ENCODE data around the gene IFT25. TPM values are rescaled to one million over a fixed set of nuclear protein-coding genes. Genes with fewer than 3 reads are reported as not detected.

Gene IFT25
- total RNA-seq, 3 donors from 2014 or later: 20.8 to 27.7 (median 23.3) TPM

GRCh38 chr1:53984726-53985125 is 39.2 kb upstream of the IFT25 start:
- Histone ChIP-seq H3K36me3 (no peaks in the 10 kb centered on the region), H3K9me3 (no peaks in the 10 kb centered on the region), H3K27me3 (no peaks in the 10 kb centered on the region), H3K27ac (no peak overlapping the region), H3K4me3 (no peak overlapping the region), H3K4me1 (no peaks in the 10 kb centered on the region)
- TF ChIP-seq CTCF (IDR thresholded peaks at IDR 0.05) (no peak), POLR2A (IDR thresholded peaks at IDR 0.05) (no peak), POLR2AphosphoS5 (IDR thresholded peaks at IDR 0.05) (no peak)
- intact Hi-C loops (cut with DNase I; ENCODE audit: low total_unique reads): loop anchor here (5.0 kb wide), 1 partner anchor 182 kb away; no protein-coding TSS in a partner anchor
- DNase-seq (ENCODE audit: low spot score in 2 of 2): no peak

GRCh38 chr1:53982763-53983104 is 37.2 kb upstream of the IFT25 start:
- no peaks in the 10 kb centered on the region for H3K36me3 ChIP-seq
- TF ChIP-seq POLR2AphosphoS5 (IDR thresholded peaks at IDR 0.05) (no peak), POLR2A (IDR thresholded peaks at IDR 0.05) (no peak), CTCF (IDR thresholded peaks at IDR 0.05) (no peak)
- peak overlapping the region; percentile 48 to 71 for H3K27ac ChIP-seq
- H3K27me3 ChIP-seq: no peaks in the 10 kb centered on the region
- H3K9me3 ChIP-seq: no peaks in the 10 kb centered on the region
- no peak for DNase-seq (ENCODE audit: low spot score in 2 of 2)
- H3K4me1 ChIP-seq: no peaks in the 10 kb centered on the region
- intact Hi-C loops (cut with DNase I; ENCODE audit: low total_unique reads): no loop called here
- peak overlapping the region; percentile 36 to 61 (median 48) for H3K4me3 ChIP-seq

- no peaks in the 10 kb centered on the region for H3K9me3 ChIP-seq
- no peak for TF ChIP-seq POLR2A (IDR thresholded peaks at IDR 0.05)
- TF ChIP-seq POLR2AphosphoS5 (IDR thresholded peaks at IDR 0.05): peak in 1 of 3 donors; percentile 15
- intact Hi-C loops (cut with DNase I; ENCODE audit: low total_unique reads): no loop called here
- peak overlapping the region; percentile 36 to 61 (median 48) for H3K4me3 ChIP-seq
- DNase-seq (ENCODE audit: low spot score in 2 of 2): peak in 1 of 2 donors; percentile 22
- no peaks in the 10 kb centered on the region for H3K27me3 ChIP-seq
- H3K4me1 ChIP-seq: no peaks in the 10 kb centered on the region
- no peaks in the 10 kb centered on the region for H3K36me3 ChIP-seq
- H3K27ac ChIP-seq: peak overlapping the region; percentile 48 to 71
Observed at GRCh38 chr1:53982034-53982762, 36.7 kb upstream of the IFT25 start.

GRCh38 chr1:53981220-53981619 is 35.7 kb upstream of the IFT25 start:
- Histone ChIP-seq H3K27me3 (no peaks in the 10 kb centered on the region), H3K36me3 (no peaks in the 10 kb centered on the region), H3K4me1 (no peaks in the 10 kb centered on the region), H3K27ac (no peak overlapping the region), H3K9me3 (no peaks in the 10 kb centered on the region), H3K4me3 (no peak overlapping the region)
- intact Hi-C loops (cut with DNase I; ENCODE audit: low total_unique reads): no loop called here
- no peak for DNase-seq (ENCODE audit: low spot score in 2 of 2)
- TF ChIP-seq POLR2A (IDR thresholded peaks at IDR 0.05) (no peak), CTCF (IDR thresholded peaks at IDR 0.05) (no peak), POLR2AphosphoS5 (IDR thresholded peaks at IDR 0.05) (no peak)

GRCh38 chr1:53979712-53980450 is 34.4 kb upstream of the IFT25 start:
- DNase-seq (ENCODE audit: low spot score in 2 of 2): no peak
- Histone ChIP-seq H3K9me3 (no peaks in the 10 kb centered on the region), H3K27ac (no peak overlapping the region), H3K4me1 (no peaks in the 10 kb centered on the region), H3K4me3 (no peak overlapping the region), H3K27me3 (no peaks in the 10 kb centered on the region), H3K36me3 (no peaks in the 10 kb centered on the region)
- TF ChIP-seq POLR2A (IDR thresholded peaks at IDR 0.05) (no peak), POLR2AphosphoS5 (IDR thresholded peaks at IDR 0.05) (no peak)
- intact Hi-C loops (cut with DNase I; ENCODE audit: low total_unique reads): no loop called here

GRCh38 chr1:53975861-53976260 is 30.4 kb upstream of the IFT25 start:
- intact Hi-C loops (cut with DNase I; ENCODE audit: low total_unique reads): no loop called here
- TF ChIP-seq CTCF (IDR thresholded peaks at IDR 0.05): no peak
- TF ChIP-seq POLR2AphosphoS5 (IDR thresholded peaks at IDR 0.05): no peak

More at GRCh38 chr1:53975861-53976260, 30.4 kb upstream of the IFT25 start:
- H3K36me3 ChIP-seq: no peaks in the 10 kb centered on the region
- no peaks in the 10 kb centered on the region for H3K9me3 ChIP-seq
- H3K27ac ChIP-seq: no peak overlapping the region
- DNase-seq (ENCODE audit: low spot score in 2 of 2): no peak
- H3K4me1 ChIP-seq: no peaks in the 10 kb centered on the region
- H3K4me3 ChIP-seq: no peak overlapping the region
- H3K27me3 ChIP-seq: no peaks in the 10 kb centered on the region
